Glomerular endothelial cell (primary cell): ENCODE results near the gene HNRNPCL2. TPM values are rescaled to one million over a fixed set of nuclear protein-coding genes. Genes with fewer than 3 reads are reported as not detected.
"Not testable (repeated sequence)": the region's sequence is repeated elsewhere in the genome, so short reads cannot be mapped to it uniquely, and the experiment has no call there.

Source experiments
- DNase-seq: peaks from one replicate; pipeline ENCODE4 v3.0.0-alpha.2; 2011; ENCODE audit warnings: low read depth, low spot score; ENCODE audit errors: extremely low read depth
- total RNA-seq: library from RNA; depleted of rRNA; stranded (reverse); fragments of >200 nt; gene quantifications from 2 replicates; pipeline ENCODE4 v1.2.3, GENCODE V29; 2015

Gene HNRNPCL2
- not detected in 2 replicates for total RNA-seq

DNA sequence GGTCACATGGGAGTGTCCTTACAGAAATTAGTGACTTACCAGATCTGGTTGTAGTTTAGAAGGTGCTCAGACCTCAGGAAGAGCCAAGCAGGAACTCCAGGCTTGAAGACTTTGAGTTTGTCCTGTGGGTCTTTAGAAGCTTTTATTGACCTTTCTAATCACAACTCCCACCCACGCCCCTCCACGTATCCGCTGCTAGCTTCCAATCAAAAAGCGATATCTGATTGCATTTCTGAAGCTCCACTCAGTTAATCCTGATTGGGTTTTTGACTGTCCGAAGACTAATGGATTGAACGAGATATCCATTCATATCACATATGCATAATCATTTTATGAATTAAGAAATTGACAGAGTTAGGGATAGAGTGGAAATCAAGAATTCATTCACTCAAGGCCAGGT is at the start of gene HNRNPCL2:
Gene HNRNPCL2, minus strand, starts transcription at position 101 of the 400 bp plus-strand sequence. CDS start 454 bp downstream, outside the sequence.
- not testable (repeated sequence) for DNase-seq

DNA sequence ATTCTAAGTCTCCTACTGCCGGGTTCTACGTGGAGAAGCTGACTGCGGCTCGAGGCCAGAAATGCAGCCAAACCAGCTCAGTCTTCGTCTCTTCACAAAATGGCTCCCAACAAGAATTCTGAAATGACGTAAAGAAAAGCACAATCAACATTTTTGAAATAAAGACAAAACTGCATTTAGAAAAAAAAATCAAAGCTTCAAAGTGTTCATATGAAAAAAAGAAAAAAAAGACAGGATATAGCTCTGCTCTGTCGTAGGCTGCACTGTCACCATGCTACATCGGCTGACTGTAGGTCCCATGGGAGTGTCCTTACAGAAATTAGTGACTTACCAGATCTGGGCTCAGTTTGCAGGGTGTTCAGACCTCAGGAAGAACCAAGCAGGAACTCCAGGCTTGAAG is 48.9 kb upstream of the HNRNPCL2 start, which contains the start of gene HNRNPCL4:
Gene HNRNPCL4, minus strand, starts transcription at position 101 of the 400 bp plus-strand sequence. CDS start 164 bp downstream, outside the sequence.
- DNase-seq: not testable (repeated sequence)

DNA sequence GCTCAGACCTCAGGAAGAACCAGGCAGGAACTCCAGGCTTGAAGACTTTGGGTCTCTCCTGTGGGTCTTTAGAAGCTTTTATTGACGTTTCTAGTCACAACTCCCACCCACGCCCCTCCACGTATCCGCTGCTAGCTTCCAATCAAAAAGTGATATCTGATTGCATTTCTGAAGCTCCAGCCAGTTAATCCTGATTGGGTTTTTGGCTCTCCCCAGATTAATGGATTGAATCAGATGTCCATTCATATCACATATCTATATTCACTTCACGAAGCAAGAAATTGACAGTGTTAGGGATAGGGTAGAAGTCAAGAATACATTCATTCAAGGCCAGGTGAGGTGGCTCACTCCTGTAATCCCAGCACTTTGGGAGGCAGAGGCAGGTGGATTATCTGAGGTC is 39.3 kb upstream of the HNRNPCL2 start, which contains the start of gene PRAMEF26:
Gene PRAMEF26, minus strand, starts transcription at position 101 of the 400 bp plus-strand sequence. CDS start 2,914 bp downstream, outside the sequence.
- not testable (repeated sequence) for DNase-seq

DNA sequence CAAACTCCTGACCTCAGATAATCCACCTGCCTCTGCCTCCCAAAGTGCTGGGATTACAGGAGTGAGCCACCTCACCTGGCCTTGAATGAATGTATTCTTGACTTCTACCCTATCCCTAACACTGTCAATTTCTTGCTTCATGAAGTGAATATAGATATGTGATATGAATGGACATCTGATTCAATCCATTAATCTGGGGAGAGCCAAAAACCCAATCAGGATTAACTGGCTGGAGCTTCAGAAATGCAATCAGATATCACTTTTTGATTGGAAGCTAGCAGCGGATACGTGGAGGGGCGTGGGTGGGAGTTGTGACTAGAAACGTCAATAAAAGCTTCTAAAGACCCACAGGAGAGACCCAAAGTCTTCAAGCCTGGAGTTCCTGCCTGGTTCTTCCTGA is 46.2 kb downstream of the HNRNPCL2 start, which contains the start of gene PRAMEF25:
Gene PRAMEF25, plus strand, starts transcription at position 301 of the 400 bp plus-strand sequence. CDS start 2,920 bp downstream, outside the sequence.
- not testable (repeated sequence) for DNase-seq

Other genes starting within 250 kb of the HNRNPCL2 start
- gene PRAMEF4, start 230.7 kb downstream of the HNRNPCL2 start, total RNA-seq: not detected in 2 replicates
- not detected in 2 replicates for gene PRAMEF10, start 218.6 kb downstream of the HNRNPCL2 start, total RNA-seq
- not detected in 2 replicates for gene PRAMEF7, start 200.2 kb downstream of the HNRNPCL2 start, total RNA-seq
- not detected in 2 replicates for gene PRAMEF6, start 169.3 kb downstream of the HNRNPCL2 start, total RNA-seq
- gene PRAMEF27, start 60.3 kb downstream of the HNRNPCL2 start, total RNA-seq: not detected in 2 replicates
- gene HNRNPCL3, start 56.1 kb downstream of the HNRNPCL2 start, total RNA-seq: not detected in 2 replicates
- not detected in 2 replicates for gene PRAMEF25, start 46.1 kb downstream of the HNRNPCL2 start, total RNA-seq
- gene PRAMEF26, start 39.2 kb upstream of the HNRNPCL2 start, total RNA-seq: not detected in 2 replicates
- gene HNRNPCL4, start 48.8 kb upstream of the HNRNPCL2 start, total RNA-seq: 1.5 TPM in 1 of 2 replicates, not detected in the other
- not detected in 2 replicates for gene PRAMEF9, start 55.0 kb upstream of the HNRNPCL2 start, total RNA-seq
- gene PRAMEF13, start 84.6 kb upstream of the HNRNPCL2 start, total RNA-seq: not detected in 2 replicates
- not detected in 2 replicates for gene PRAMEF18, start 109.3 kb upstream of the HNRNPCL2 start, total RNA-seq
- not detected in 2 replicates for gene PRAMEF5, start 137.3 kb upstream of the HNRNPCL2 start, total RNA-seq
- gene PRAMEF8, start 168.3 kb upstream of the HNRNPCL2 start, total RNA-seq: not detected in 2 replicates
- not detected in 2 replicates for gene PRAMEF33, start 186.7 kb upstream of the HNRNPCL2 start, total RNA-seq
- gene PRAMEF15, start 198.7 kb upstream of the HNRNPCL2 start, total RNA-seq: not detected in 2 replicates
- gene PRAMEF14, start 230.3 kb upstream of the HNRNPCL2 start, total RNA-seq: not detected in 2 replicates